ENCODE measurements around the gene CFAP74. TPM values are rescaled to one million over a fixed set of nuclear protein-coding genes. Genes with fewer than 3 reads are reported as not detected.

The CFAP74 gene
- total and polyA plus RNA-seq, 2 of the 13 experiments (the other 11 are each of a cell fraction or from before 2014, with no cell fraction given), result 0.27 to 0.62 TPM

DNA sequence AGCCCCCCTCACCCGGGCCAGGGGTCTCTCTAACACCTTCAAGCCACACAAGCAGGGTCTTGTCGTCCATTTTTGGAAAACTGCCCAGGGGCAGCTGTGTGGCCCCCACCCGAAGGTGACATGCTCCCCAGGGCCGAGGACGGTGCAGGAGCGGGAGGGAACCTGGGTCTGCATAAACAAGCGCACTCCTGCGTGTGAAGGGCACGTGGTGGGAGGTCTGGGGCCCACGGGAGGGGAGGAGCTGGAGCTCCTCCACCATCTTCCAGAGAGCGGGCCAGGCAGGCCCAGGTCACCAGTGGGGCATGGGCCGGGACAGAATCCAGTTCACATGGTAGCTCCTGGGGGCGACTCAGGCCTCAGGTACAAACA, 16.5 kb downstream of the CFAP74 start (continued):
- no peak for TF ChIP-seq ZNF513 (CRISPR knock-in tag; conservative IDR thresholded peaks at IDR 0.05)
- TF ChIP-seq NR2C2 (CRISPR knock-in tag; IDR thresholded peaks at IDR 0.05; ENCODE audit: borderline replicate concordance), result no peak
- no peak for TF ChIP-seq KAT2B (IDR thresholded peaks at IDR 0.05; ENCODE audit: borderline replicate concordance, low read depth, low read length)
- TF ChIP-seq THAP9 (CRISPR knock-in tag; IDR thresholded peaks at IDR 0.05; ENCODE audit: borderline replicate concordance), result no peak; the same call in 1 of the 2 replicates
- 0 out of 2 replicates have a peak, but pooled peaks have one; percentile 6 for TF ChIP-seq ZNF230 (CRISPR knock-in tag; IDR thresholded peaks at IDR 0.05)
- no peak for TF ChIP-seq ZNF274 (CRISPR knock-in tag; IDR thresholded peaks at IDR 0.05)
- no peak for TF ChIP-seq FOSL2 (CRISPR knock-in tag; IDR thresholded peaks at IDR 0.05)
- no peak for TF ChIP-seq ZNF850 (CRISPR knock-in tag; conservative IDR thresholded peaks at IDR 0.05)
- no peak for TF ChIP-seq SP4 (CRISPR knock-in tag; IDR thresholded peaks at IDR 0.05)
- TF ChIP-seq, protein P1, sequence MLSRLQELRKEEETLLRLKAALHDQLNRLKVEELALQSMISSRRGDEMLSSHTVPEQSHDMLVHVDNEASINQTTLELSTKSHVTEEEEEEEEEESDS (CRISPR knock-in tag; IDR thresholded peaks at IDR 0.05; ENCODE audit: borderline replicate concordance), result no peak
- TF ChIP-seq GABPB1 (CRISPR knock-in tag; IDR thresholded peaks at IDR 0.05), result no peak
- TF ChIP-seq ZEB1 (IDR thresholded peaks at IDR 0.05; ENCODE audit: insufficient replicate concordance, low read depth), result no peak
- TF ChIP-seq, protein P2, sequence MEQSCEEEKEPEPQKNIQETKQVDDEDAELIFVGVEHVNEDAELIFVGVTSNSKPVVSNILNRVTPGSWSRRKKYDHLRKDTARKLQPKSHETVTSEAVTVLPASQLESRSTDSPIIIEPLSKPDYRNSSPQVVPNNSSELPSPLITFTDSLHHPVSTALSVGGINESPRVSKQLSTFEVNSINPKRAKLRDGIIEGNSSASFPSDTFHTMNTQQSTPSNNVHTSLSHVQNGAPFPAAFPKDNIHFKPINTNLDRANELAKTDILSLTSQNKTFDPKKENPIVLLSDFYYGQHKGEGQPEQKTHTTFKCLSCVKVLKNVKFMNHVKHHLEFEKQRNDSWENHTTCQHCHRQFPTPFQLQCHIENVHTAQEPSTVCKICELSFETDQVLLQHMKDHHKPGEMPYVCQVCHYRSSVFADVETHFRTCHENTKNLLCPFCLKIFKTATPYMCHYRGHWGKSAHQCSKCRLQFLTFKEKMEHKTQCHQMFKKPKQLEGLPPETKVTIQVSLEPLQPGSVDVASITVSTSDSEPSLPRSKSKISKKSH (CRISPR knock-in tag; IDR thresholded peaks at IDR 0.05; ENCODE audit: borderline replicate concordance), result no peak
- TF ChIP-seq ZNF841 (CRISPR knock-in tag; IDR thresholded peaks at IDR 0.05; ENCODE audit: borderline replicate concordance), result peak; percentile 16; the same call in 1 of the 2 replicates
- TF ChIP-seq, protein P3, sequence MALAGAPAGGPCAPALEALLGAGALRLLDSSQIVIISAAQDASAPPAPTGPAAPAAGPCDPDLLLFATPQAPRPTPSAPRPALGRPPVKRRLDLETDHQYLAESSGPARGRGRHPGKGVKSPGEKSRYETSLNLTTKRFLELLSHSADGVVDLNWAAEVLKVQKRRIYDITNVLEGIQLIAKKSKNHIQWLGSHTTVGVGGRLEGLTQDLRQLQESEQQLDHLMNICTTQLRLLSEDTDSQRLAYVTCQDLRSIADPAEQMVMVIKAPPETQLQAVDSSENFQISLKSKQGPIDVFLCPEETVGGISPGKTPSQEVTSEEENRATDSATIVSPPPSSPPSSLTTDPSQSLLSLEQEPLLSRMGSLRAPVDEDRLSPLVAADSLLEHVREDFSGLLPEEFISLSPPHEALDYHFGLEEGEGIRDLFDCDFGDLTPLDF (CRISPR knock-in tag; IDR thresholded peaks at IDR 0.05), result no peak
- no peak for TF ChIP-seq CCAR2 (optimal IDR thresholded peaks at IDR 0.05; ENCODE audit: low read depth, low read length)
- TF ChIP-seq MTF2 (CRISPR knock-in tag; IDR thresholded peaks at IDR 0.05; ENCODE audit: borderline replicate concordance), result no peak
- TF ChIP-seq ZNF34 (CRISPR knock-in tag; IDR thresholded peaks at IDR 0.05; ENCODE audit: borderline replicate concordance), result no peak
- no peak for TF ChIP-seq ZNF709 (CRISPR knock-in tag; IDR thresholded peaks at IDR 0.05)
- TF ChIP-seq ZNF589 (CRISPR knock-in tag; conservative IDR thresholded peaks at IDR 0.05), result 0 out of 2 replicates have a peak, but pooled peaks have one; percentile 34
- TF ChIP-seq ZNF616 (CRISPR knock-in tag; IDR thresholded peaks at IDR 0.05; ENCODE audit: low read depth), result no peak
- TF ChIP-seq ZMYM4 (CRISPR knock-in tag; IDR thresholded peaks at IDR 0.05), result no peak
- no peak for TF ChIP-seq SRSF4 (IDR thresholded peaks at IDR 0.05; ENCODE audit: low read depth, low read length, poor library complexity, severe bottlenecking)
- TF ChIP-seq ZNF446 (CRISPR knock-in tag; IDR thresholded peaks at IDR 0.05), result no peak
- TF ChIP-seq NCOA1 (CRISPR knock-in tag; IDR thresholded peaks at IDR 0.05), result no peak

Measured in HepG2 (cell line).